GM21447 (cell line): Measurements from ENCODE around the gene CHRNE.
A peak's percentile ranks its signal among the peaks of the same experiment; 100 is the strongest.

ENCODE experiments used
- ATAC-seq: cut with Tn5 transposase; IDR thresholded peaks from one replicate; pipeline ENCODE4 v1.9.1; 2021; ENCODE audit not compliant: unreplicated experiment

The CHRNE gene

GRCh38 chr17:4903051-4903818, at the start of gene CHRNE:
CHRNE (minus strand) TSS chr17:4903098; CDS start chr17:4903063, 35 bp downstream.
- no peak for ATAC-seq

GRCh38 chr17:4951486-4951885, 48.6 kb upstream of the CHRNE start:
- ATAC-seq: no peak

GRCh38 chr17:4950746-4951204, 47.9 kb upstream of the CHRNE start, which contains the start of gene ENO3:
ENO3 (plus strand) TSS chr17:4951119; CDS start chr17:4951830, 711 bp downstream.
- no peak for ATAC-seq

- no peak for ATAC-seq
These were observed 47.3 kb upstream of the CHRNE start for GRCh38 chr17:4950075-4950745.

- peak; percentile 28 for ATAC-seq
These were observed 46.6 kb upstream of the CHRNE start for GRCh38 chr17:4949321-4950074.

GRCh38 chr17:4948931-4949320, 46.0 kb upstream of the CHRNE start:
- ATAC-seq: peak; percentile 36

GRCh38 chr17:4948166-4948930, 45.5 kb upstream of the CHRNE start, which contains the start of gene PFN1:
PFN1 (minus strand) TSS chr17:4948530; CDS start chr17:4948394, 136 bp downstream.
- peak; percentile 9 for ATAC-seq

GRCh38 chr17:4947411-4948165, 44.7 kb upstream of the CHRNE start:
- ATAC-seq: no peak

GRCh38 chr17:4947010-4947410, 44.1 kb upstream of the CHRNE start:
- no peak for ATAC-seq

- no peak for ATAC-seq
These were observed 43.5 kb upstream of the CHRNE start for GRCh38 chr17:4946312-4946976.

- no peak for ATAC-seq
These were observed 43.0 kb upstream of the CHRNE start for GRCh38 chr17:4945944-4946280.

GRCh38 chr17:4945176-4945943, 42.5 kb upstream of the CHRNE start:
- no peak for ATAC-seq

GRCh38 chr17:4944554-4945175, 41.8 kb upstream of the CHRNE start:
- ATAC-seq: no peak

GRCh38 chr17:4944163-4944553, 41.3 kb upstream of the CHRNE start:
- no peak for ATAC-seq

GRCh38 chr17:4942760-4943508, 40.0 kb upstream of the CHRNE start:
- no peak for ATAC-seq

GRCh38 chr17:4941319-4941610, 38.4 kb upstream of the CHRNE start:
- ATAC-seq: no peak

GRCh38 chr17:4940555-4941318, 37.8 kb upstream of the CHRNE start:
- ATAC-seq: peak; percentile 2
